K562 (cell line): Measurements from ENCODE around the gene GRAMD1B. TPM values are rescaled to one million over a fixed set of nuclear protein-coding genes. Genes with fewer than 3 reads are reported as not detected.

Experiments
- ATAC-seq: fragments of 200-7000 bp; cut with Tn5 transposase; 3 replicates; pipeline ENCODE4 v1.9.1; 2020; ENCODE audit warnings: moderate library complexity
- BruUV-seq: library from RNA; stranded (reverse); fragments of 400-500 nt; replicated peaks from 2 replicates; lab custom pipeline; 2021; lab: Mats Ljungman, UMichigan
- CTCF ChIA-PET: fragments of 300-600 bp; formaldehyde crosslinking; extraction: SDS; loops from one replicate; lab custom pipeline; 2021; ENCODE audit warnings: low intra/inter-chr PET ratio; lab: Yijun Ruan, JAX
- POLR2A ChIA-PET: fragments of 300-600, 350-650 bp; sonication (Branson Sonifier 250); formaldehyde crosslinking; extraction: SDS; loops from one replicate; lab custom pipeline; 2021; ENCODE audit warnings: antibody characterized with exemption, inconsistent platforms; lab: Yijun Ruan, JAX
- DNase-seq, 4 experiments: peaks; one replicate each; pipeline versions ENCODE4 v3.0.0 to v3.0.0-alpha.2; 2011 to 2018; ENCODE audit warnings: low spot score in 3 of 4, mixed read lengths in 3 of 4; ENCODE audit errors: extremely low read depth in 1 of 4
- FAIRE-seq: peaks from 2 replicates; lab custom pipeline; 2011; peaks lifted over from hg19 to GRCh38; lab: Jason Lieb, UNC
- H2AFZ ChIP-seq: 2 replicates; pipeline ENCODE4 v1.6.0; 2011; ENCODE audit warnings: low read depth, low read length, control low read depth, inconsistent platforms
- H3K27ac ChIP-seq: fragments of 200-600 bp; 3 replicates; pipeline ENCODE4 v1.8.0; 2011; ENCODE audit warnings: low read depth, mild to moderate bottlenecking, control low read depth, inconsistent platforms, low read length, moderate library complexity, mixed read lengths; ENCODE audit errors: extremely low read depth
- H3K27me3 ChIP-seq, 2 experiments: fragments of 300-600 bp in 1 of 2; 2 replicates in 1 of 2; 3 replicates in 1 of 2; pipeline versions ENCODE4 v1.6.0 to v1.8.0; 2011; ENCODE audit warnings: inconsistent platforms in 2 of 2, low read length in 2 of 2, mild to moderate bottlenecking in 1 of 2, mixed read lengths in 1 of 2, moderate library complexity in 1 of 2; ENCODE audit not compliant: control insufficient read depth in 2 of 2, insufficient read depth in 2 of 2
- H3K36me3 ChIP-seq: fragments of 300-600 bp; 3 replicates; pipeline ENCODE4 v1.8.0; 2011; ENCODE audit warnings: mild to moderate bottlenecking, low read length, inconsistent platforms; ENCODE audit not compliant: control insufficient read depth, insufficient read depth
- H3K4me1 ChIP-seq, 2 experiments: fragments of 200-600 bp in 1 of 2; replicated peaks in 1 of 2; 2 replicates in 1 of 2; 3 replicates in 1 of 2; pipeline versions ENCODE4 v1.5.1 to v1.8.0; 2011; ENCODE audit warnings: inconsistent platforms in 2 of 2, low read length in 2 of 2, mild to moderate bottlenecking in 1 of 2, mixed read lengths in 1 of 2, moderate library complexity in 1 of 2; ENCODE audit not compliant: control insufficient read depth in 2 of 2, insufficient read depth in 2 of 2
- H3K4me2 ChIP-seq: 2 replicates; pipeline ENCODE4 v1.6.1; 2011; ENCODE audit warnings: low read length, control low read depth, inconsistent platforms, mixed read lengths; ENCODE audit not compliant: insufficient read depth
- H3K4me3 ChIP-seq: fragments of 200-600 bp; sonication (generic), shearing (Covaris generic); 2 replicates; pipeline ENCODE4 v1.5.1; 2016; ENCODE audit warnings: control low read depth, inconsistent platforms
- H3K79me2 ChIP-seq: fragments of 200-600 bp; 3 replicates; pipeline ENCODE4 v1.8.0; 2011; ENCODE audit warnings: low read length, inconsistent platforms; ENCODE audit not compliant: control insufficient read depth, insufficient read depth
- H3K9ac ChIP-seq, 2 experiments: 2 replicates each; pipeline versions ENCODE4 v1.6.0 to v1.6.1; 2011; ENCODE audit warnings: low read depth in 2 of 2, low read length in 2 of 2, control low read depth in 1 of 2, inconsistent platforms in 1 of 2, mild to moderate bottlenecking in 1 of 2, mixed read lengths in 1 of 2; ENCODE audit not compliant: insufficient read depth in 1 of 2
- H3K9me1 ChIP-seq: one replicate; pipeline ENCODE4 v1.6.0; 2011; ENCODE audit warnings: inconsistent platforms, mild to moderate bottlenecking, low read length, moderate library complexity; ENCODE audit not compliant: control insufficient read depth, insufficient read depth
- H3K9me3 ChIP-seq: replicated peaks from 2 replicates; pipeline ENCODE4 v1.5.1; 2011; ENCODE audit warnings: low read depth, low read length, inconsistent platforms; ENCODE audit not compliant: control insufficient read depth, insufficient read depth
- H4K20me1 ChIP-seq: replicated peaks from 2 replicates; pipeline ENCODE4 v1.6.1; 2011; ENCODE audit warnings: low read length, inconsistent platforms, mixed read lengths; ENCODE audit not compliant: control insufficient read depth, insufficient read depth
- BRF1 ChIP-seq: IDR thresholded peaks from 3 replicates; pipeline ENCODE4 v1.6.1; 2011; ENCODE audit warnings: borderline replicate concordance, mild to moderate bottlenecking; ENCODE audit not compliant: insufficient read length; ENCODE audit errors: extremely low read depth
- CBX1 ChIP-seq: sonication (generic); IDR thresholded peaks from 2 replicates; pipeline ENCODE4 v1.6.1; 2016; ENCODE audit warnings: antibody characterized with exemption, low read depth, mild to moderate bottlenecking
- CEBPZ ChIP-seq: fragments of 150-350 bp; IDR thresholded peaks from 2 replicates; pipeline ENCODE4 v1.6.1; 2014; ENCODE audit warnings: low read depth, mild to moderate bottlenecking, low read length, borderline replicate concordance
- CTCF ChIP-seq, 3 experiments: IDR thresholded peaks in 2 of 3; conservative IDR thresholded peaks in 1 of 3; 2 replicates each; pipeline ENCODE4 v1.5.1; 2011 to 2012; ENCODE audit warnings: low read length in 3 of 3, mild to moderate bottlenecking in 3 of 3, control low read depth in 2 of 3, improper control_type of control experiment in 1 of 3, inconsistent platforms in 1 of 3, low read depth in 1 of 3, mixed read lengths in 1 of 3, moderate library complexity in 1 of 3; ENCODE audit not compliant: insufficient read depth in 2 of 3
- MYNN ChIP-seq, 2 experiments: sonication (generic); formaldehyde crosslinking in 1 of 2; IDR thresholded peaks; 2 replicates each; pipeline versions ENCODE4 v1.5.0 to v1.6.1; 2016 to 2020; ENCODE audit warnings: antibody characterized with exemption in 1 of 2, missing genetic modification reagents in 1 of 2
- RBM39 ChIP-seq: fragments of 200-400 bp; formaldehyde crosslinking; optimal IDR thresholded peaks from 2 replicates; pipeline ENCODE3; 2018; ENCODE audit warnings: low read depth, low read length
- SMAD3 ChIP-seq: fragments of 450-650 bp; formaldehyde crosslinking; conservative IDR thresholded peaks from 2 replicates; pipeline ENCODE4 v1.4.0; 2020; ENCODE audit warnings: mild to moderate bottlenecking
- TAF1 ChIP-seq: IDR thresholded peaks from 2 replicates; pipeline ENCODE4 v1.6.1; 2011; ENCODE audit warnings: mild to moderate bottlenecking, low read length, moderate library complexity; ENCODE audit not compliant: insufficient read depth, control insufficient read depth, severe bottlenecking; ENCODE audit errors: extremely low read depth
- ZBTB17 ChIP-seq: fragments of 450-650 bp; formaldehyde crosslinking; IDR thresholded peaks from 2 replicates; pipeline ENCODE4 v1.4.0; 2020; ENCODE audit warnings: mild to moderate bottlenecking
- ZNF140 ChIP-seq: fragments of 250-450 bp; sonication (Bioruptor Pico); IDR thresholded peaks from 2 replicates; pipeline ENCODE4 v1.8.0; 2021; ENCODE audit warnings: moderate library complexity, mild to moderate bottlenecking, inconsistent platforms
- ZNF717 ChIP-seq: fragments of 250-450 bp; sonication (Bioruptor Pico); IDR thresholded peaks from 2 replicates; pipeline ENCODE4 v1.5.0; 2021
- WGBS: fragments of 100-300 bp; shearing (Covaris generic); methylation state at CpG from one replicate; pipeline ENCODE4 v1.1.6; 2016; ENCODE audit warnings: low coverage, mixed read lengths; ENCODE audit not compliant: insufficient coverage; ENCODE audit errors: missing lambda C conversion rate; 5-methylcytosine and 5-hydroxymethylcytosine counted together
- in situ Hi-C: fragments of 300-500 bp; cut with MboI; formaldehyde crosslinking; loops from 4 replicates; pipeline ENCODE4 v1.15.0; 2018; ENCODE audit warnings: inconsistent platforms, mixed read lengths
- intact Hi-C: fragments of 100-400 bp; cut with micrococcal nuclease; formaldehyde crosslinking; loops from 2 replicates; pipeline ENCODE4 v1.14.2; 2022
- polyA plus RNA-seq, 8 experiments: library from polyadenylated mRNA; depleted of rRNA in 4 of 8; stranded (reverse) in 5 of 8; unstranded in 3 of 8; fragments of >200 nt; fragmentation: Nextera tagmentation in 2 of 8; fragmentation: Illumina TruSeq in 1 of 8; extraction: Ambion mirVana in 2 of 8; extraction: Trizol in 1 of 8; gene quantifications; 2 replicates each; pipeline versions ENCODE4 v1.2.1 to v1.2.3, GENCODE V29; 2011 to 2014; ENCODE audit warnings: inconsistent platforms in 1 of 8, missing spikeins in 1 of 8
- total RNA-seq, 7 experiments: library from RNA; depleted of rRNA in 6 of 7; stranded (reverse); fragments of >200 nt in 6 of 7; fragmentation: Illumina TruSeq in 2 of 7; extraction: Trizol in 2 of 7; gene quantifications; 2 replicates each; pipeline versions ENCODE4 v1.2.1 to v1.2.3, GENCODE V29; 2011 to 2021; ENCODE audit warnings: low replicate concordance in 1 of 7

GRAMD1B gene
- total and polyA plus RNA-seq, 9 of the 15 experiments (the other 6 are each of a cell fraction or from before 2014, with no cell fraction given): 0.31 TPM; not detected in 8

- Histone ChIP-seq H4K20me1 (0 out of 2 replicates have a peak, but pooled peaks cover 1% of the 10 kb centered on the region), H3K27me3 (peaks cover under 1 to 52% of the 10 kb centered on the region in 2 experiments; a peak in 3 of 5 replicates), H3K36me3 (no peaks in the 10 kb centered on the region), H3K27ac (no peak overlapping the region), H3K4me2 (no peak overlapping the region), H3K9me1 (no peaks in the 10 kb centered on the region), H2AFZ (no peak overlapping the region), H3K9me3 (no peaks in the 10 kb centered on the region), H3K4me1 (no peaks in the 10 kb centered on the region), H3K4me3 (no peak overlapping the region), H3K79me2 (no peaks in the 10 kb centered on the region)
- no peak for DNase-seq
- intact Hi-C loops (no loop called here), in situ Hi-C loops (no loop called here)
- CTCF ChIA-PET: no interaction called here
- BruUV-seq: no TSS peak
- no peak for ATAC-seq
- WGBS: 0% methylated on average over 4 of the region's 4 CpGs
- no peak for FAIRE-seq
- TF ChIP-seq RBM39 (no peak), MYNN (IDR thresholded peaks at IDR 0.05) (no peak), MYNN (CRISPR knock-in tag; IDR thresholded peaks at IDR 0.05) (no peak), BRF1 (no peak), SMAD3 (CRISPR knock-in tag) (no peak), ZNF140 (no peak), CBX1 (no peak), ZNF717 (CRISPR knock-in tag) (no peak)
- TF ChIP-seq, all 486 proteins: peak for 0
- H3K9ac ChIP-seq: no peak overlapping the region
- POLR2A ChIA-PET: no interaction called here
These were observed 164.9 kb downstream of the GRAMD1B start for GRCh38 chr11:123594921-123595320.

DNA sequence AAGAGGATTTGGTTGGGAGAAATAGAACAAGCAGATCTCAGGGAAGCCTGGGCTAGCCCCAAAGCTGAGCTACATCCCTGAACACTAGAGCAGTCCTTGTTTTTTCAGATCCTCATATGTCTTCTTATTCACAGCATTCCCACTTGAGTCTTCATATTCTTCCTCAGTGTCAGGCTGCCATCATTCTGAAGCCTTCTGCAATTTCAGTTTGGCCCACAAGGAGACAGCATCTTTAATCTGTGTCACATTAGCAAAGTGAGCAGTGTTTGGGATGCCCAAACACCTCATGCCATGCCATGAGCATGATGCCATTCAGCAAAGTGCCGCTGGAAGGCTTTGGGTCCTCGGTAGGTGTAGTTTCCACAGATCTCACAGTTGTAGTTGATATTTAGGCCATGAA is 167.8 kb downstream of the GRAMD1B start:
- DNase-seq: no peak
- no peak overlapping the region for H2AFZ ChIP-seq
- H3K4me2 ChIP-seq: no peak overlapping the region
- no peaks in the 10 kb centered on the region for H3K9me1 ChIP-seq
- no peak overlapping the region for H3K27ac ChIP-seq
- POLR2A ChIA-PET: interaction anchor here (0.6 kb wide), 1 partner anchor 12 kb away, joined by 4 read pairs; no protein-coding TSS in a partner anchor
- H3K79me2 ChIP-seq: no peaks in the 10 kb centered on the region
- no peak for FAIRE-seq
- CTCF ChIA-PET: no interaction called here
- intact Hi-C loops (no loop called here), in situ Hi-C loops (no loop called here)
- ATAC-seq: peak; percentile 23; the same call in 1 of the 3 replicates
- H3K36me3 ChIP-seq: no peaks in the 10 kb centered on the region
- H3K4me3 ChIP-seq: no peak overlapping the region
- no TSS peak for BruUV-seq
- no peaks in the 10 kb centered on the region for H3K9me3 ChIP-seq
- H3K4me1 ChIP-seq: no peaks in the 10 kb centered on the region
- no peak overlapping the region for H3K9ac ChIP-seq
- no peaks in the 10 kb centered on the region for H4K20me1 ChIP-seq
- whole genome bisulfite sequencing: 0% methylated on average over 2 of the region's 2 CpGs
- peaks cover 0 to 25% of the 10 kb centered on the region in 2 experiments; a peak in 3 of 5 replicates for H3K27me3 ChIP-seq
- TF ChIP-seq ZBTB17 (CRISPR knock-in tag): no peak
- no peak for TF ChIP-seq CEBPZ
- TF ChIP-seq CTCF (IDR thresholded peaks at IDR 0.05 in 2 of 3, conservative IDR thresholded peaks at IDR 0.05 in 1 of 3; ENCODE audit: insufficient read depth in 2 of 3, low read depth in 1 of 3, low read length in 3 of 3): peak in 1 of 3 experiments; percentile 40; a peak in 1 of 6 replicates
- no peak for TF ChIP-seq TAF1
